ENCODE results near the gene UBE4A. TPM values are rescaled to one million over a fixed set of nuclear protein-coding genes. Genes with fewer than 3 reads are reported as not detected.

UBE4A gene
- total and polyA plus RNA-seq, 9 of the 15 experiments (the other 6 are each of a cell fraction or from before 2014, with no cell fraction given): 13.5 to 45.2 (median 26.8) TPM

DNA sequence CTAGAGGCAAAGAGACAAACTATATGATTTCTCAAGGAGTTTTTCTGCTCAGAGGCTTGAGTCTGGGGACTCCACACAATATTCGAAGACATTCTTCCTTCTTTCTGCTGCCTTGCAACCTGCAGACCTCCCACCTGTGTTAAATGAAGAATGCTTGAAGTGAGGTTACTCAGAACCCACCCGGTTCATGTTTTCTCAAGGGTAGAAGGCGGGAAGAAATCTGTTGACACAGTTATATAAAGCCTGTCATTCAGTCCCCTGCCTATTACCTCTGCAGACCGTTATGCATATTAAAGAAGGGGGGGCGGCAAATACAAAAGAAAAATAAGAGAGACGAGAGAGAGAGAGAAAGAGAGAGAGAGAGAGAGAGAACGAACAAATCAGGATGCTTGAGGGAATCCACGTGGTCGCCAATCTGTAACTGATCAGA lies 74.7 kb downstream of the UBE4A start (continued):
- no peak for TF ChIP-seq ZNF77 (CRISPR knock-in tag; IDR thresholded peaks at IDR 0.05)
- TF ChIP-seq HCFC1 (IDR thresholded peaks at IDR 0.05; ENCODE audit: low read depth, low read length): no peak
- TF ChIP-seq, protein P1, sequence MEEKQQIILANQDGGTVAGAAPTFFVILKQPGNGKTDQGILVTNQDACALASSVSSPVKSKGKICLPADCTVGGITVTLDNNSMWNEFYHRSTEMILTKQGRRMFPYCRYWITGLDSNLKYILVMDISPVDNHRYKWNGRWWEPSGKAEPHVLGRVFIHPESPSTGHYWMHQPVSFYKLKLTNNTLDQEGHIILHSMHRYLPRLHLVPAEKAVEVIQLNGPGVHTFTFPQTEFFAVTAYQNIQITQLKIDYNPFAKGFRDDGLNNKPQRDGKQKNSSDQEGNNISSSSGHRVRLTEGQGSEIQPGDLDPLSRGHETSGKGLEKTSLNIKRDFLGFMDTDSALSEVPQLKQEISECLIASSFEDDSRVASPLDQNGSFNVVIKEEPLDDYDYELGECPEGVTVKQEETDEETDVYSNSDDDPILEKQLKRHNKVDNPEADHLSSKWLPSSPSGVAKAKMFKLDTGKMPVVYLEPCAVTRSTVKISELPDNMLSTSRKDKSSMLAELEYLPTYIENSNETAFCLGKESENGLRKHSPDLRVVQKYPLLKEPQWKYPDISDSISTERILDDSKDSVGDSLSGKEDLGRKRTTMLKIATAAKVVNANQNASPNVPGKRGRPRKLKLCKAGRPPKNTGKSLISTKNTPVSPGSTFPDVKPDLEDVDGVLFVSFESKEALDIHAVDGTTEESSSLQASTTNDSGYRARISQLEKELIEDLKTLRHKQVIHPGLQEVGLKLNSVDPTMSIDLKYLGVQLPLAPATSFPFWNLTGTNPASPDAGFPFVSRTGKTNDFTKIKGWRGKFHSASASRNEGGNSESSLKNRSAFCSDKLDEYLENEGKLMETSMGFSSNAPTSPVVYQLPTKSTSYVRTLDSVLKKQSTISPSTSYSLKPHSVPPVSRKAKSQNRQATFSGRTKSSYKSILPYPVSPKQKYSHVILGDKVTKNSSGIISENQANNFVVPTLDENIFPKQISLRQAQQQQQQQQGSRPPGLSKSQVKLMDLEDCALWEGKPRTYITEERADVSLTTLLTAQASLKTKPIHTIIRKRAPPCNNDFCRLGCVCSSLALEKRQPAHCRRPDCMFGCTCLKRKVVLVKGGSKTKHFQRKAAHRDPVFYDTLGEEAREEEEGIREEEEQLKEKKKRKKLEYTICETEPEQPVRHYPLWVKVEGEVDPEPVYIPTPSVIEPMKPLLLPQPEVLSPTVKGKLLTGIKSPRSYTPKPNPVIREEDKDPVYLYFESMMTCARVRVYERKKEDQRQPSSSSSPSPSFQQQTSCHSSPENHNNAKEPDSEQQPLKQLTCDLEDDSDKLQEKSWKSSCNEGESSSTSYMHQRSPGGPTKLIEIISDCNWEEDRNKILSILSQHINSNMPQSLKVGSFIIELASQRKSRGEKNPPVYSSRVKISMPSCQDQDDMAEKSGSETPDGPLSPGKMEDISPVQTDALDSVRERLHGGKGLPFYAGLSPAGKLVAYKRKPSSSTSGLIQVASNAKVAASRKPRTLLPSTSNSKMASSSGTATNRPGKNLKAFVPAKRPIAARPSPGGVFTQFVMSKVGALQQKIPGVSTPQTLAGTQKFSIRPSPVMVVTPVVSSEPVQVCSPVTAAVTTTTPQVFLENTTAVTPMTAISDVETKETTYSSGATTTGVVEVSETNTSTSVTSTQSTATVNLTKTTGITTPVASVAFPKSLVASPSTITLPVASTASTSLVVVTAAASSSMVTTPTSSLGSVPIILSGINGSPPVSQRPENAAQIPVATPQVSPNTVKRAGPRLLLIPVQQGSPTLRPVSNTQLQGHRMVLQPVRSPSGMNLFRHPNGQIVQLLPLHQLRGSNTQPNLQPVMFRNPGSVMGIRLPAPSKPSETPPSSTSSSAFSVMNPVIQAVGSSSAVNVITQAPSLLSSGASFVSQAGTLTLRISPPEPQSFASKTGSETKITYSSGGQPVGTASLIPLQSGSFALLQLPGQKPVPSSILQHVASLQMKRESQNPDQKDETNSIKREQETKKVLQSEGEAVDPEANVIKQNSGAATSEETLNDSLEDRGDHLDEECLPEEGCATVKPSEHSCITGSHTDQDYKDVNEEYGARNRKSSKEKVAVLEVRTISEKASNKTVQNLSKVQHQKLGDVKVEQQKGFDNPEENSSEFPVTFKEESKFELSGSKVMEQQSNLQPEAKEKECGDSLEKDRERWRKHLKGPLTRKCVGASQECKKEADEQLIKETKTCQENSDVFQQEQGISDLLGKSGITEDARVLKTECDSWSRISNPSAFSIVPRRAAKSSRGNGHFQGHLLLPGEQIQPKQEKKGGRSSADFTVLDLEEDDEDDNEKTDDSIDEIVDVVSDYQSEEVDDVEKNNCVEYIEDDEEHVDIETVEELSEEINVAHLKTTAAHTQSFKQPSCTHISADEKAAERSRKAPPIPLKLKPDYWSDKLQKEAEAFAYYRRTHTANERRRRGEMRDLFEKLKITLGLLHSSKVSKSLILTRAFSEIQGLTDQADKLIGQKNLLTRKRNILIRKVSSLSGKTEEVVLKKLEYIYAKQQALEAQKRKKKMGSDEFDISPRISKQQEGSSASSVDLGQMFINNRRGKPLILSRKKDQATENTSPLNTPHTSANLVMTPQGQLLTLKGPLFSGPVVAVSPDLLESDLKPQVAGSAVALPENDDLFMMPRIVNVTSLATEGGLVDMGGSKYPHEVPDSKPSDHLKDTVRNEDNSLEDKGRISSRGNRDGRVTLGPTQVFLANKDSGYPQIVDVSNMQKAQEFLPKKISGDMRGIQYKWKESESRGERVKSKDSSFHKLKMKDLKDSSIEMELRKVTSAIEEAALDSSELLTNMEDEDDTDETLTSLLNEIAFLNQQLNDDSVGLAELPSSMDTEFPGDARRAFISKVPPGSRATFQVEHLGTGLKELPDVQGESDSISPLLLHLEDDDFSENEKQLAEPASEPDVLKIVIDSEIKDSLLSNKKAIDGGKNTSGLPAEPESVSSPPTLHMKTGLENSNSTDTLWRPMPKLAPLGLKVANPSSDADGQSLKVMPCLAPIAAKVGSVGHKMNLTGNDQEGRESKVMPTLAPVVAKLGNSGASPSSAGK (IDR thresholded peaks at IDR 0.05): peak; percentile 79
- peak; percentile 33 to 65 for TF ChIP-seq E2F6 (IDR thresholded peaks at IDR 0.05; ENCODE audit: borderline replicate concordance in 1 of 2, extremely low read depth in 1 of 2, insufficient read depth in 1 of 2, insufficient read length in 1 of 2, low read depth in 1 of 2, low read length in 1 of 2, poor library complexity in 1 of 2, severe bottlenecking in 1 of 2)
- TF ChIP-seq ZNF431 (CRISPR knock-in tag; IDR thresholded peaks at IDR 0.05): 0 out of 2 replicates have a peak, but pooled peaks have one; percentile 8
- TF ChIP-seq ZNF408 (CRISPR knock-in tag; IDR thresholded peaks at IDR 0.05; ENCODE audit: low read depth): no peak
- TF ChIP-seq NCOR1 (IDR thresholded peaks at IDR 0.05): 0 out of 2 replicates have a peak, but pooled peaks have one; percentile 5
- TF ChIP-seq, protein P2, sequence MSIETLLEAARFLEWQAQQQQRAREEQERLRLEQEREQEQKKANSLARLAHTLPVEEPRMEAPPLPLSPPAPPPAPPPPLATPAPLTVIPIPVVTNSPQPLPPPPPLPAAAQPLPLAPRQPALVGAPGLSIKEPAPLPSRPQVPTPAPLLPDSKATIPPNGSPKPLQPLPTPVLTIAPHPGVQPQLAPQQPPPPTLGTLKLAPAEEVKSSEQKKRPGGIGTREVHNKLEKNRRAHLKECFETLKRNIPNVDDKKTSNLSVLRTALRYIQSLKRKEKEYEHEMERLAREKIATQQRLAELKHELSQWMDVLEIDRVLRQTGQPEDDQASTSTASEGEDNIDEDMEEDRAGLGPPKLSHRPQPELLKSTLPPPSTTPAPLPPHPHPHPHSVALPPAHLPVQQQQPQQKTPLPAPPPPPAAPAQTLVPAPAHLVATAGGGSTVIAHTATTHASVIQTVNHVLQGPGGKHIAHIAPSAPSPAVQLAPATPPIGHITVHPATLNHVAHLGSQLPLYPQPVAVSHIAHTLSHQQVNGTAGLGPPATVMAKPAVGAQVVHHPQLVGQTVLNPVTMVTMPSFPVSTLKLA (conservative IDR thresholded peaks at IDR 0.05): peak; percentile 54 to 56; a peak in 2 of 4 replicates
- TF ChIP-seq ZNF263 (CRISPR knock-in tag; IDR thresholded peaks at IDR 0.05; ENCODE audit: borderline replicate concordance): no peak
- TF ChIP-seq HLTF (IDR thresholded peaks at IDR 0.05): no peak

All from K562 (cell line).